Endothelial cell of umbilical vein (primary cell): ENCODE data around the gene RALGPS2. TPM values are rescaled to one million over a fixed set of nuclear protein-coding genes. Genes with fewer than 3 reads are reported as not detected.

ENCODE experiments used
- BruUV-seq: library from RNA; stranded (reverse); fragments of 400-500 nt; replicated peaks from 2 replicates; lab custom pipeline; 2021; lab: Mats Ljungman, UMichigan
- CTCF ChIA-PET: fragments of 300-600, 350-600 bp; sonication (Branson Sonifier 250); formaldehyde crosslinking; loops from one replicate; lab custom pipeline; 2021; ENCODE audit warnings: antibody characterized with exemption, inconsistent platforms; lab: Charles Lee
- POLR2A ChIA-PET: fragments of 300-600, 350-600 bp; sonication (Branson Sonifier 250); formaldehyde crosslinking; loops from one replicate; lab custom pipeline; 2021; ENCODE audit warnings: antibody characterized with exemption, inconsistent platforms; lab: Charles Lee
- DNase-seq: peaks from one replicate; pipeline ENCODE4 v3.0.0-alpha.2; 2011; ENCODE audit warnings: low read depth, low spot score
- FAIRE-seq: peaks from 2 replicates; lab custom pipeline; 2011; peaks lifted over from hg19 to GRCh38; lab: Jason Lieb, UNC
- H2AFZ ChIP-seq: 2 replicates; pipeline ENCODE4 v1.6.0; 2012; ENCODE audit warnings: low read depth, low read length, control low read depth, inconsistent platforms
- H3K27ac ChIP-seq: 2 replicates; pipeline ENCODE4 v1.5.1; 2011; ENCODE audit warnings: low read depth, mild to moderate bottlenecking, control low read depth, low read length, moderate library complexity; ENCODE audit not compliant: insufficient read depth
- H3K27me3 ChIP-seq, 2 experiments: 2 replicates each; pipeline versions ENCODE4 v1.6.0 to v1.6.1; 2011; ENCODE audit warnings: low read length in 2 of 2, mixed read lengths in 1 of 2; ENCODE audit not compliant: control insufficient read depth in 2 of 2, insufficient read depth in 2 of 2
- H3K36me3 ChIP-seq, 2 experiments: 2 replicates in 1 of 2; 3 replicates in 1 of 2; pipeline ENCODE4 v1.5.1; 2011; ENCODE audit warnings: low read length in 2 of 2, mild to moderate bottlenecking in 1 of 2, moderate library complexity in 1 of 2; ENCODE audit not compliant: control insufficient read depth in 2 of 2, insufficient read depth in 2 of 2; ENCODE audit errors: extremely low read depth in 1 of 2
- H3K4me1 ChIP-seq: 3 replicates; pipeline ENCODE4 v1.5.1; 2011; ENCODE audit warnings: mild to moderate bottlenecking, low read length; ENCODE audit not compliant: control insufficient read depth, insufficient read depth; ENCODE audit errors: extremely low read depth
- H3K4me2 ChIP-seq: 2 replicates; pipeline ENCODE4 v1.6.1; 2011; ENCODE audit warnings: low read length, control low read depth, mixed read lengths; ENCODE audit not compliant: insufficient read depth
- H3K4me3 ChIP-seq, 3 experiments: fragments of 200-600 bp in 1 of 3; sonication (generic), shearing (Covaris generic) in 1 of 3; replicated peaks in 1 of 3; 2 replicates each; pipeline ENCODE4 v1.5.1; 2011 to 2016; ENCODE audit warnings: control low read depth in 3 of 3, low read length in 3 of 3, mild to moderate bottlenecking in 2 of 3, inconsistent platforms in 1 of 3, low read depth in 1 of 3, moderate library complexity in 1 of 3; ENCODE audit not compliant: insufficient read depth in 1 of 3
- H3K79me2 ChIP-seq: 2 replicates; pipeline ENCODE4 v1.6.0; 2012; ENCODE audit warnings: low read length, inconsistent platforms; ENCODE audit not compliant: control insufficient read depth, insufficient read depth
- H3K9ac ChIP-seq: replicated peaks from 2 replicates; pipeline ENCODE3; 2011; ENCODE audit warnings: low read length, control low read depth; ENCODE audit not compliant: insufficient read depth; ENCODE audit errors: extremely low read depth
- H3K9me1 ChIP-seq: replicated peaks from 3 replicates; pipeline ENCODE4 v1.6.0; 2011; ENCODE audit warnings: mild to moderate bottlenecking, low read length; ENCODE audit not compliant: control insufficient read depth, insufficient read depth; ENCODE audit errors: extremely low read depth
- H3K9me3 ChIP-seq: replicated peaks from 2 replicates; pipeline ENCODE4 v1.5.1; 2012; ENCODE audit warnings: low read length, inconsistent platforms; ENCODE audit not compliant: control insufficient read depth, insufficient read depth
- H4K20me1 ChIP-seq: replicated peaks from 2 replicates; pipeline ENCODE3; 2011; ENCODE audit warnings: mild to moderate bottlenecking, low read length; ENCODE audit not compliant: control insufficient read depth, insufficient read depth; ENCODE audit errors: extremely low read depth
- EZH2 ChIP-seq: IDR thresholded peaks from 2 replicates; pipeline ENCODE4 v1.6.1; 2012; ENCODE audit warnings: borderline replicate concordance, low read depth, mild to moderate bottlenecking, moderate library complexity, low read length, inconsistent platforms; ENCODE audit not compliant: severe bottlenecking
- FOS ChIP-seq: IDR thresholded peaks from 2 replicates; pipeline ENCODE4 v1.6.1; 2011; ENCODE audit warnings: mild to moderate bottlenecking, low read length, moderate library complexity, borderline replicate concordance; ENCODE audit not compliant: insufficient read depth
- GATA2 ChIP-seq: IDR thresholded peaks from 2 replicates; pipeline ENCODE4 v1.7.0; 2011; ENCODE audit warnings: low read depth, mild to moderate bottlenecking, moderate library complexity, mixed read lengths, low read length; ENCODE audit not compliant: insufficient read length, insufficient read depth
- JUN ChIP-seq: IDR thresholded peaks from 2 replicates; pipeline ENCODE4 v1.6.1; 2011; ENCODE audit warnings: borderline replicate concordance, low read depth; ENCODE audit not compliant: insufficient read length, insufficient read depth
- MYC ChIP-seq: IDR thresholded peaks from one replicate; pipeline ENCODE4 v1.6.1; 2011; ENCODE audit warnings: mild to moderate bottlenecking, low read depth, low read length
- POLR2A ChIP-seq: IDR thresholded peaks from 2 replicates; pipeline ENCODE4 v1.6.1; 2012; ENCODE audit warnings: low read depth, mild to moderate bottlenecking, control low read depth, low read length
- POLR2AphosphoS5 ChIP-seq: IDR thresholded peaks from 2 replicates; pipeline ENCODE4 v1.6.1; 2012; ENCODE audit warnings: low read depth, mild to moderate bottlenecking, control low read depth, low read length, moderate library complexity; ENCODE audit not compliant: insufficient read depth
- dilution Hi-C: fragments of 300-500 bp; cut with MboI; formaldehyde crosslinking; loops from one replicate; pipeline ENCODE4 v1.15.0; 2019; ENCODE audit warnings: low sequenced_read_pairs; ENCODE audit not compliant: extremely low pct_ligation_motif_present
- intact Hi-C: fragments of 100-400 bp; cut with micrococcal nuclease; formaldehyde crosslinking; loops from one replicate; pipeline ENCODE4 v1.10.0; 2022
- polyA plus RNA-seq, 4 experiments: library from polyadenylated mRNA; depleted of rRNA in 3 of 4; stranded (reverse) in 3 of 4; unstranded in 1 of 4; fragments of >200 nt; gene quantifications; 2 replicates each; pipeline versions ENCODE4 v1.2.1 to v1.2.3, GENCODE V29; 2011 to 2012; ENCODE audit warnings: missing spikeins in 1 of 4
- total RNA-seq: library from RNA; stranded (reverse); gene quantifications from 2 replicates; pipeline ENCODE4 v1.2.3, GENCODE V29; 2021
- TF ChIP-seq, protein P1 (sequence below): IDR thresholded peaks from 2 replicates; pipeline ENCODE4 v1.6.1; 2011; ENCODE audit not compliant: insufficient read depth, insufficient read length

RALGPS2 gene
- total and polyA plus RNA-seq, 2 donors (not counting 3 experiments of a cell fraction or from before 2014, with no cell fraction given): 4.6 to 27.7 TPM

DNA sequence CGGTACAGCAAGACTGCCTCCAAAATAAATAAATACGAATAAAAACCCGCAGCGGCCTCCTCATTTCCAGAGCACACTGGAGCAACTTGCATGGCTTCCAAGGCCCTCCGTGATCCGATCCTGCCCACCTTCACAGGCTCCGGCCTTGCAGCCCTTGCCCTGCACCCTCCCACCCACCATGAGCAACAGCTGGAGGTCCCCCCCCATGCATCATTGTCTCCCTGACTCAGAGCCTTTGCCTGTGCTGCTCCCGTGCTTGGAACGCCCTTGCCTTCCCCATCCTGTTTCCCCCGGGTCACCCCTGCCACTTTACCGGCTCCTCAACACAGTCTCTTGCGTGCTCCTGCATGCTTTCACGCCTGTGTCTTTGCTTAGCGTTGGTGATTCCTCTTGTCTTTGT lies 216.8 kb downstream of the RALGPS2 start:
- Histone ChIP-seq H3K79me2 (no peaks in the 10 kb centered on the region), H3K4me1 (no peaks in the 10 kb centered on the region), H3K27ac (no peak overlapping the region), H4K20me1 (no peaks in the 10 kb centered on the region), H3K27me3 (peaks cover 1 to 7% of the 10 kb centered on the region in 2 experiments), H3K4me3 (no peak overlapping the region), H3K9me1 (no peaks in the 10 kb centered on the region), H3K36me3 (no peaks in the 10 kb centered on the region), H3K9ac (no peak overlapping the region), H2AFZ (no peak overlapping the region), H3K4me2 (no peak overlapping the region), H3K9me3 (no peaks in the 10 kb centered on the region)
- intact Hi-C loops: no loop called here
- FAIRE-seq: no peak
- POLR2A ChIA-PET: no interaction called here
- no peak for DNase-seq
- dilution Hi-C loops: no loop called here
- no TSS peak for BruUV-seq
- TF ChIP-seq GATA2 (no peak), MYC (no peak), POLR2A (no peak), POLR2AphosphoS5 (no peak)
- CTCF ChIA-PET: interaction anchor here (0.5 kb wide), 1 partner anchor 525 kb away, joined by 3 read pairs; no protein-coding TSS in a partner anchor

DNA sequence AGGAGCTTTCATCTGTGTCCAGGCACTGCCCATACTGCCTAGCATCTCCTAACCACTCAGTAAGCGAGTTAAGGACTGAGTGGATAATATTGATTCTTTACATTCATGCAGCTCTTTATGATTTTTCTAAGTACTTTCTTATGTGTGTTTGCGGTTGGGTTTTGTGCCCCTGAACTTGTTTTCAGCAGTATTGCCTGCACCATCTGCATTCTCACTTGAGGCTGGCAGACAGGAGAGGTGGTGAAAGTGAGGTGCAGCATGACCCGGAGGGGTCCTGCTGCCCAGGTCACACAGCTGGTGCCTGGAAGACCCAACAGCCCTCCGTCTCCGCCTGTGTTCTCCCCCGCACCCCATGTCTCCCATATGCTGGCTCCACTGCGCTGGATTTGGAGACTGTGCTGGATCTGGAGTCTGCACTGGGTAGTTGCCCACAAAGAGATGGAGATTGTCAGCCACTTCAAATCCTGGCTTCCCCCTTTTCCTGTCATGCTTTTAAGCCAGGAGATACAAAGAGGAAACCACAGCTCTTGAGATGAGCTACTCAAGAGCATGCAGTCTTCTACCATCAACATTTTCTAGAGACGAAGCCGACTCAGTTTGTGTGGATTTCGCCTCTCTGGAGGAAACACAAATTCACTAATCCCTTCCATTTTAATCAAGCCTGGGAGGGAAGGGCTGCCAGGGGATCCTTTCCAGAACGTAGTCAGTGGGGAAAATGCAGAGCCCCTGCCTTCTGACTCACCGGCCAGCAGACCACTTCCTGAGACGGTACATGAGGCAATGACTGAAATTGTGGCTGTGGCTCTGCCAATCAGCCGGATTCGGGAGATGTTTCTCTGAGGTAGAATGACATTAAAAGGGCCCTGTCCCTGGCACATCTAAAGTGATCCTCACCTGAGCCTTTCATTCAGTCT lies 217.5 kb downstream of the RALGPS2 start:
- intact Hi-C loops: no loop called here

More for the DNA sequence above, 217.5 kb downstream of the RALGPS2 start:
- Histone ChIP-seq H3K9me3 (no peaks in the 10 kb centered on the region), H3K27me3 (peaks cover 3 to 6% of the 10 kb centered on the region in 2 experiments), H3K9me1 (no peaks in the 10 kb centered on the region), H3K4me3 (no peak overlapping the region), H3K36me3 (no peaks in the 10 kb centered on the region), H4K20me1 (no peaks in the 10 kb centered on the region), H2AFZ (no peak overlapping the region), H3K79me2 (no peaks in the 10 kb centered on the region), H3K4me2 (no peak overlapping the region), H3K9ac (no peak overlapping the region), H3K4me1 (no peaks in the 10 kb centered on the region), H3K27ac (no peak overlapping the region)
- no TSS peak for BruUV-seq
- no peak for TF ChIP-seq JUN
- no peak for TF ChIP-seq EZH2
- no peak for TF ChIP-seq GATA2
- no peak for TF ChIP-seq FOS
- no peak for TF ChIP-seq POLR2AphosphoS5
- TF ChIP-seq POLR2A: no peak
- TF ChIP-seq, protein P1, sequence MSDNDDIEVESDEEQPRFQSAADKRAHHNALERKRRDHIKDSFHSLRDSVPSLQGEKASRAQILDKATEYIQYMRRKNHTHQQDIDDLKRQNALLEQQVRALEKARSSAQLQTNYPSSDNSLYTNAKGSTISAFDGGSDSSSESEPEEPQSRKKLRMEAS: no peak
- TF ChIP-seq MYC: no peak
- DNase-seq (no peak), FAIRE-seq (no peak)
- ChIA-PET POLR2A (no interaction called here), CTCF (interaction anchor here (0.5 to 1.1 kb wide), 2 partner anchors 60 to 525 kb away, joined by 3 to 4 read pairs; no protein-coding TSS in a partner anchor)
- dilution Hi-C loops: no loop called here
